H1 (cell line): Measurements from ENCODE around the gene TAOK2. TPM values are rescaled to one million over a fixed set of nuclear protein-coding genes. Genes with fewer than 3 reads are reported as not detected.

Experiments
- CTCF ChIA-PET: fragments of 300-600 bp; sonication (Branson Sonifier 250); formaldehyde crosslinking; loops from one replicate; lab custom pipeline; 2021; ENCODE audit not compliant: partially characterized antibody; lab: Charles Lee
- POLR2A ChIA-PET: fragments of 300-600 bp; sonication (Branson Sonifier 250); formaldehyde crosslinking; loops from one replicate; lab custom pipeline; 2021; ENCODE audit warnings: inconsistent platforms; ENCODE audit not compliant: partially characterized antibody; lab: Charles Lee
- DNase-seq, 2 experiments: peaks; one replicate each; pipeline versions ENCODE4 v3.0.0 to v3.0.0-alpha.2; 2010 to 2022; ENCODE audit warnings: low spot score in 2 of 2, low read depth in 1 of 2, mixed read lengths in 1 of 2
- FAIRE-seq: peaks from 2 replicates; lab custom pipeline; 2011; peaks lifted over from hg19 to GRCh38; lab: Jason Lieb, UNC
- H2AFZ ChIP-seq: 2 replicates; pipeline ENCODE4 v1.8.1; 2012; ENCODE audit warnings: low read length, inconsistent platforms
- H2AK5ac ChIP-seq: 2 replicates; pipeline ENCODE4 v1.6.1; 2013; ENCODE audit warnings: low read depth, low read length
- H2BK120ac ChIP-seq: replicated peaks from 2 replicates; pipeline ENCODE3; 2013; ENCODE audit warnings: low read depth, low read length, inconsistent platforms
- H2BK12ac ChIP-seq: 2 replicates; pipeline ENCODE4 v1.6.1; 2013; ENCODE audit warnings: low read depth, low read length
- H2BK15ac ChIP-seq: 2 replicates; pipeline ENCODE4 v1.6.1; 2013; ENCODE audit warnings: low read length
- H2BK20ac ChIP-seq: 2 replicates; pipeline ENCODE4 v1.6.1; 2013; ENCODE audit warnings: low read length
- H2BK5ac ChIP-seq: 2 replicates; pipeline ENCODE4 v1.6.1; 2013; ENCODE audit warnings: low read depth, low read length
- H3K14ac ChIP-seq: 2 replicates; pipeline ENCODE4 v1.6.1; 2013; ENCODE audit warnings: inconsistent platforms; ENCODE audit not compliant: insufficient read length
- H3K18ac ChIP-seq: 2 replicates; pipeline ENCODE4 v1.6.1; 2013; ENCODE audit warnings: low read length; ENCODE audit errors: extremely low read depth
- H3K23ac ChIP-seq: 2 replicates; pipeline ENCODE4 v1.6.1; 2013; ENCODE audit warnings: inconsistent platforms; ENCODE audit not compliant: insufficient read length
- H3K23me2 ChIP-seq: 2 replicates; pipeline ENCODE4 v1.6.1; 2013; ENCODE audit warnings: low read depth, low read length
- H3K27ac ChIP-seq: 2 replicates; pipeline ENCODE4 v1.6.1; 2011; ENCODE audit warnings: low read depth, low read length, inconsistent platforms
- H3K27me3 ChIP-seq, 4 experiments: replicated peaks in 1 of 4; 1 replicate in 1 of 4; 2 replicates in 3 of 4; pipeline versions ENCODE4 v1.6.1 to v1.8.1; 2011 to 2013; ENCODE audit warnings: low read length in 3 of 4, mild to moderate bottlenecking in 3 of 4, inconsistent platforms in 2 of 4, mixed read lengths in 2 of 4, moderate library complexity in 1 of 4; ENCODE audit not compliant: control insufficient read depth in 3 of 4, insufficient read depth in 3 of 4; ENCODE audit errors: extremely low read depth in 1 of 4
- H3K36me3 ChIP-seq, 4 experiments: 2 replicates each; pipeline versions ENCODE4 v1.6.1 to v1.8.1; 2011 to 2013; ENCODE audit warnings: mild to moderate bottlenecking in 4 of 4, low read length in 3 of 4, moderate library complexity in 2 of 4, control low read depth in 1 of 4, inconsistent platforms in 1 of 4; ENCODE audit not compliant: insufficient read depth in 4 of 4, control insufficient read depth in 2 of 4
- H3K4ac ChIP-seq: replicated peaks from 2 replicates; pipeline ENCODE3; 2013; ENCODE audit warnings: low read length, low read depth, mixed read lengths, inconsistent platforms; ENCODE audit not compliant: insufficient read length
- H3K4me1 ChIP-seq, 4 experiments: replicated peaks in 1 of 4; 1 replicate in 1 of 4; 2 replicates in 3 of 4; pipeline versions ENCODE4 v1.6.1 to v1.8.1; 2011 to 2013; ENCODE audit warnings: low read length in 3 of 4, inconsistent platforms in 2 of 4, mixed read lengths in 1 of 4; ENCODE audit not compliant: insufficient read depth in 4 of 4, control insufficient read depth in 3 of 4
- H3K4me2 ChIP-seq, 2 experiments: 2 replicates each; pipeline versions ENCODE4 v1.6.1 to v1.8.1; 2011 to 2013; ENCODE audit warnings: low read depth in 2 of 2, low read length in 2 of 2, control low read depth in 1 of 2, inconsistent platforms in 1 of 2, mild to moderate bottlenecking in 1 of 2; ENCODE audit not compliant: insufficient read depth in 1 of 2
- H3K4me3 ChIP-seq, 4 experiments: fragments of 200-600, 300-600 bp in 1 of 4; sonication (generic), shearing (Covaris generic), sonication (Bioruptor Twin) in 1 of 4; 2 replicates each; pipeline versions ENCODE4 v1.5.1 to v1.8.1; 2011 to 2016; ENCODE audit warnings: low read length in 4 of 4, low read depth in 3 of 4, control low read depth in 2 of 4, inconsistent platforms in 2 of 4, mild to moderate bottlenecking in 2 of 4, mixed read lengths in 1 of 4, moderate library complexity in 1 of 4; ENCODE audit not compliant: insufficient read depth in 2 of 4; ENCODE audit errors: extremely low read depth in 1 of 4
- H3K56ac ChIP-seq: replicated peaks from 2 replicates; pipeline ENCODE3; 2013; ENCODE audit warnings: low read depth, mild to moderate bottlenecking, mixed read lengths, low read length, inconsistent platforms; ENCODE audit not compliant: insufficient read length
- H3K79me1 ChIP-seq: 2 replicates; pipeline ENCODE4 v1.6.1; 2013; ENCODE audit warnings: low read depth, low read length, control low read depth
- H3K79me2 ChIP-seq, 2 experiments: 2 replicates each; pipeline versions ENCODE4 v1.6.1 to v1.8.1; 2012 to 2013; ENCODE audit warnings: low read length in 2 of 2, mild to moderate bottlenecking in 2 of 2, inconsistent platforms in 1 of 2; ENCODE audit not compliant: insufficient read depth in 2 of 2, control insufficient read depth in 1 of 2
- H3K9ac ChIP-seq, 4 experiments: replicated peaks in 1 of 4; 1 replicate in 1 of 4; 2 replicates in 3 of 4; pipeline versions ENCODE4 v1.6.1 to v1.8.1; 2011 to 2013; ENCODE audit warnings: low read depth in 3 of 4, low read length in 3 of 4, control low read depth in 2 of 4, mild to moderate bottlenecking in 2 of 4, moderate library complexity in 2 of 4, inconsistent platforms in 1 of 4; ENCODE audit errors: extremely low read depth in 1 of 4
- H3K9me3 ChIP-seq, 2 experiments: 2 replicates each; pipeline versions ENCODE4 v1.6.1 to v1.8.1; 2012 to 2013; ENCODE audit warnings: mild to moderate bottlenecking in 2 of 2, moderate library complexity in 2 of 2, control low read depth in 1 of 2, inconsistent platforms in 1 of 2, low read depth in 1 of 2, low read length in 1 of 2, mixed read lengths in 1 of 2; ENCODE audit not compliant: insufficient read depth in 2 of 2
- H4K20me1 ChIP-seq, 2 experiments: replicated peaks in 1 of 2; 2 replicates each; pipeline versions ENCODE3 to v1.8.1; 2011 to 2013; ENCODE audit warnings: inconsistent platforms in 2 of 2, low read length in 2 of 2, mild to moderate bottlenecking in 1 of 2; ENCODE audit not compliant: insufficient read depth in 2 of 2, control insufficient read depth in 1 of 2
- H4K5ac ChIP-seq: 2 replicates; pipeline ENCODE4 v1.6.1; 2013; ENCODE audit warnings: low read length, low read depth, mixed read lengths, inconsistent platforms; ENCODE audit not compliant: insufficient read length
- H4K8ac ChIP-seq: 2 replicates; pipeline ENCODE4 v1.8.0; 2013; ENCODE audit warnings: mild to moderate bottlenecking, moderate library complexity, low read length, inconsistent platforms; ENCODE audit not compliant: insufficient read depth; ENCODE audit errors: extremely low read depth
- H4K91ac ChIP-seq: replicated peaks from 2 replicates; pipeline ENCODE3; 2013; ENCODE audit warnings: low read length, mixed read lengths, inconsistent platforms; ENCODE audit not compliant: insufficient read length
- BRCA1 ChIP-seq: IDR thresholded peaks from 2 replicates; pipeline ENCODE4 v1.6.1; 2012; ENCODE audit warnings: low read depth, low read length, improper control_type of control experiment
- CEBPB ChIP-seq: IDR thresholded peaks from 2 replicates; pipeline ENCODE4 v1.6.1; 2012; ENCODE audit warnings: low read depth, low read length
- EZH2 ChIP-seq: fragments of 200-600 bp; sonication (generic); IDR thresholded peaks from 2 replicates; pipeline ENCODE4 v1.7.1; 2012; ENCODE audit warnings: low read depth, mild to moderate bottlenecking, moderate library complexity, low read length, inconsistent platforms; ENCODE audit not compliant: severe bottlenecking
- FOSL1 ChIP-seq: IDR thresholded peaks from 2 replicates; pipeline ENCODE4 v1.6.1; 2011; ENCODE audit warnings: mild to moderate bottlenecking, low read depth, low read length, moderate library complexity; ENCODE audit not compliant: insufficient read depth
- HDAC2 ChIP-seq, 2 experiments: fragments of 300-600 bp in 1 of 2; sonication (generic) in 1 of 2; IDR thresholded peaks; 2 replicates each; pipeline ENCODE4 v1.6.1; 2011 to 2012; ENCODE audit warnings: low read depth in 2 of 2, low read length in 2 of 2, mild to moderate bottlenecking in 2 of 2, moderate library complexity in 2 of 2, borderline replicate concordance in 1 of 2, inconsistent platforms in 1 of 2
- JUN ChIP-seq: IDR thresholded peaks from 2 replicates; pipeline ENCODE4 v1.6.1; 2011; ENCODE audit warnings: low read depth, mild to moderate bottlenecking, improper control_type of control experiment, low read length
- KDM1A ChIP-seq: fragments of 200-600, 300-600 bp; sonication (generic); IDR thresholded peaks from 2 replicates; pipeline ENCODE4 v1.7.1; 2016; ENCODE audit warnings: mild to moderate bottlenecking, low read length, borderline replicate concordance
- KDM4A ChIP-seq: IDR thresholded peaks from one replicate; pipeline ENCODE4 v1.7.1; 2012; ENCODE audit warnings: low read depth, mild to moderate bottlenecking, moderate library complexity, low read length, inconsistent platforms; ENCODE audit not compliant: severe bottlenecking
- NANOG ChIP-seq: IDR thresholded peaks from 2 replicates; pipeline ENCODE4 v1.6.1; 2011; ENCODE audit warnings: low read length, low read depth, mild to moderate bottlenecking, inconsistent platforms; ENCODE audit not compliant: insufficient read depth, poor library complexity, severe bottlenecking
- POLR2AphosphoS5 ChIP-seq: IDR thresholded peaks from 2 replicates; pipeline ENCODE4 v1.6.1; 2011; ENCODE audit warnings: low read depth, low read length
- RXRA ChIP-seq: IDR thresholded peaks from 2 replicates; pipeline ENCODE4 v1.6.1; 2011; ENCODE audit warnings: low read depth, mild to moderate bottlenecking, low read length, moderate library complexity; ENCODE audit not compliant: insufficient read depth
- TAF1 ChIP-seq: IDR thresholded peaks from 2 replicates; pipeline ENCODE4 v1.6.1; 2011; ENCODE audit warnings: mild to moderate bottlenecking, low read depth, low read length
- TEAD4 ChIP-seq: IDR thresholded peaks from 2 replicates; pipeline ENCODE4 v1.6.1; 2012; ENCODE audit warnings: low read depth, low read length, inconsistent platforms, mixed read lengths
- WGBS, 2 experiments: shearing (Covaris generic) in 1 of 2; methylation state at CpG; one replicate each; pipeline versions ENCODE4 v1.1.6 to v1.1.7; 2013 to 2015; ENCODE audit warnings: low lambda C conversion rate in 2 of 2, mixed read lengths in 2 of 2, inconsistent platforms in 1 of 2, low coverage in 1 of 2, missing lambda C conversion rate in 1 of 2; ENCODE audit not compliant: insufficient replicate concordance in 2 of 2, insufficient coverage in 1 of 2, insufficient read length in 1 of 2; ENCODE audit errors: extremely low coverage in 1 of 2, missing lambda C conversion rate in 1 of 2; 5-methylcytosine and 5-hydroxymethylcytosine counted together
- polyA plus RNA-seq, 7 experiments: library from polyadenylated mRNA; depleted of rRNA in 3 of 7; stranded (reverse) in 5 of 7; unstranded in 2 of 7; fragments of >200 nt in 5 of 7; fragments of 200-250 nt in 2 of 7; gene quantifications; 1 replicate in 5 of 7; 2 replicates in 1 of 7; 4 replicates in 1 of 7; pipeline versions ENCODE4 v1.2.1 to v1.2.3, GENCODE V29; 2011 to 2013; ENCODE audit warnings: missing spikeins in 2 of 7, mixed read lengths in 2 of 7
- total RNA-seq: library from RNA; stranded (reverse); fragmentation: NEBNext Ultra II Directional; extraction: Animal tissue kit (Norgen Biotek cat#: 25700); gene quantifications from 2 replicates; pipeline ENCODE4 v1.2.1, GENCODE V29; 2021
- TF ChIP-seq, protein P1 (sequence below): IDR thresholded peaks from 2 replicates; pipeline ENCODE4 v1.6.1; 2011; ENCODE audit warnings: low read depth, mild to moderate bottlenecking, low read length; ENCODE audit not compliant: insufficient read depth

Gene TAOK2
- total and polyA plus RNA-seq, 2 of the 8 experiments (the other 6 are each of a cell fraction or from before 2014, with no cell fraction given) = 13.5 to 32.6 TPM

DNA sequence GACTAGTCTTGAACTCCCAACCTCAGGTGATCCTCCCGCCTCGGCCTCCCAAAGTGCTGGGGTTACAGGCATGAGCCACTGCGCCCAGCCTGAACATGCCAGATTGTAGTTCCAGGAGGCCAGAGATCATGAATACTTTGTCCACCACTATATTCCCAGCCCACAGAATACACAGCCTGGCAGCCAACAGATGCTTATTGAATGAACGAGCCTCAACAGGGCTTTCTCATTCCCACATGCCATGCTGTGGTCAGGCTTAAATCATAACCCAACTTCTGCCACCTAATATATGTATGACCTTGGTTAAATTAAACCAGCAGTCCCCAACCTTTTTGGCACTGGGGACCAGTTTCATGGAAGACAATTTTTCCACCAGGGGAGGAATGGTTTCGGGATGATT is 14.9 kb upstream of the TAOK2 start:
- no peak for FAIRE-seq
- POLR2A ChIA-PET = no interaction called here
- TF ChIP-seq JUN (no peak), EZH2 (no peak), POLR2AphosphoS5 (no peak), BRCA1 (no peak), KDM1A (no peak), TEAD4 (no peak), NANOG (no peak), TAF1 (no peak), CEBPB (no peak), KDM4A (no peak), RXRA (no peak), HDAC2 (IDR thresholded peaks at IDR 0.05; ENCODE audit: borderline replicate concordance in 1 of 2, low read depth in 2 of 2, low read length in 2 of 2) (no peak), FOSL1 (no peak)
- TF ChIP-seq, protein P1, sequence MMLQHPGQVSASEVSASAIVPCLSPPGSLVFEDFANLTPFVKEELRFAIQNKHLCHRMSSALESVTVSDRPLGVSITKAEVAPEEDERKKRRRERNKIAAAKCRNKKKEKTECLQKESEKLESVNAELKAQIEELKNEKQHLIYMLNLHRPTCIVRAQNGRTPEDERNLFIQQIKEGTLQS = no peak

More for the DNA sequence above, 14.9 kb upstream of the TAOK2 start:
- Histone ChIP-seq H3K27ac (no peak overlapping the region), H3K18ac (no peak overlapping the region), H3K9me3 (no peaks in the 10 kb centered on the region), H3K14ac (no peak overlapping the region), H3K4me3 (no peak overlapping the region), H3K9ac (no peak overlapping the region), H2BK15ac (no peak overlapping the region), H4K8ac (no peak overlapping the region), H3K56ac (no peak overlapping the region), H3K23me2 (peaks cover 12% of the 10 kb centered on the region), H4K5ac (no peak overlapping the region), H3K79me2 (no peaks in the 10 kb centered on the region), H3K23ac (no peak overlapping the region), H3K4me2 (no peak overlapping the region), H3K4me1 (peaks cover 0 to 5% (median 3%) of the 10 kb centered on the region in 4 experiments; a peak in 5 of 7 replicates), H3K27me3 (peaks cover 0 to 2% (median 0%) of the 10 kb centered on the region in 4 experiments; a peak in 1 of 7 replicates), H4K20me1 (no peaks in the 10 kb centered on the region), H2AFZ (no peak overlapping the region), H3K36me3 (no peaks in the 10 kb centered on the region), H2BK5ac (no peak overlapping the region), H3K79me1 (no peaks in the 10 kb centered on the region), H3K4ac (no peak overlapping the region), H4K91ac (no peak overlapping the region), H2BK120ac (no peak overlapping the region), H2BK20ac (no peak overlapping the region), H2BK12ac (no peak overlapping the region), H2AK5ac (no peak overlapping the region)
- CTCF ChIA-PET = interaction anchor here (0.6 to 1.5 kb wide), 3 partner anchors 15 to 115 kb away, joined by 3 to 7 read pairs (median 3); partner anchors contain the start of gene TAOK2
- no peak for DNase-seq
- 90% methylated on average over 5 of the region's 5 CpGs; no CpG with 5 or more reads in 1 of the 2 experiments for WGBS, 2 experiments
